Sigmoid colon (tissue), 7 donors: ENCODE data around the gene CERS6. TPM values are rescaled to one million over a fixed set of nuclear protein-coding genes. Genes with fewer than 3 reads are reported as not detected.
A peak's percentile ranks its signal among the peaks of the same experiment; 100 is the strongest.

Source experiments
- DNase-seq: peaks from one replicate; pipeline ENCODE4 v3.0.0-alpha.2; 2019
- H3K27ac ChIP-seq, 4 donors: fragments of 200-600 bp; sonication (generic); one replicate each; pipeline ENCODE4 v1.5.1; 2016 to 2019; ENCODE audit warnings: mild to moderate bottlenecking in 1 of 4
- H3K27me3 ChIP-seq, 3 donors: fragments of 200-600 bp; sonication (generic); one replicate each; pipeline ENCODE4 v1.5.1; 2019; ENCODE audit warnings: mild to moderate bottlenecking in 1 of 3
- H3K36me3 ChIP-seq, 4 donors: fragments of 200-600 bp; sonication (generic); one replicate each; pipeline ENCODE4 v1.5.1; 2016 to 2019
- H3K4me1 ChIP-seq, 4 donors: fragments of 200-600 bp; sonication (generic); one replicate each; pipeline ENCODE4 v1.5.1; 2017 to 2019
- H3K4me3 ChIP-seq, 4 donors: fragments of 200-600 bp; sonication (generic); one replicate each; pipeline ENCODE4 v1.5.1; 2017 to 2019; ENCODE audit warnings: mild to moderate bottlenecking in 2 of 4, moderate library complexity in 1 of 4
- H3K9me3 ChIP-seq, 4 donors: fragments of 200-600 bp in 3 of 4; sonication (generic) in 3 of 4; one replicate each; pipeline versions ENCODE4 v1.5.1 to v1.6.1; 2013 to 2019
- EP300 ChIP-seq, 4 donors: sonication (generic); formaldehyde crosslinking; IDR thresholded peaks; one replicate each; pipeline ENCODE4 v1.6.1; 2017; ENCODE audit warnings: antibody characterized with exemption in 4 of 4
- POLR2A ChIP-seq, 2 donors: fragments of 450-650 bp; IDR thresholded peaks; one replicate each; pipeline ENCODE4 v1.6.1; 2016; ENCODE audit warnings: antibody characterized with exemption in 2 of 2, mild to moderate bottlenecking in 2 of 2, moderate library complexity in 2 of 2
- POLR2AphosphoS5 ChIP-seq, 4 donors: sonication (generic); formaldehyde crosslinking; IDR thresholded peaks; one replicate each; pipeline ENCODE4 v1.6.1; 2017; ENCODE audit warnings: antibody characterized with exemption in 4 of 4
- WGBS, 2 donors: extraction: QIAGEN DNeasy Blood & Tissue Kit; methylation state at CpG; one replicate each; pipeline ENCODE4 v1.1.7; 2013; 5-methylcytosine and 5-hydroxymethylcytosine counted together
- intact Hi-C: fragments of 100-400 bp; cut with DNase I; formaldehyde crosslinking; loops from one replicate; pipeline ENCODE4 v1.15.1; 2023
- polyA plus RNA-seq, 3 donors: library from polyadenylated mRNA; stranded (reverse); fragments of 200-250 nt; gene quantifications; one replicate each; pipeline ENCODE4 v1.2.3, GENCODE V29; 2013
- total RNA-seq, 4 donors: library from RNA; depleted of rRNA; stranded (reverse); fragments of >200 nt; gene quantifications; one replicate each; pipeline ENCODE4 v1.1.0, GENCODE V29; 2016
- TF ChIP-seq, protein P1 (sequence below), 4 experiments: fragments of 450-650 bp in 3 of 4; fragments of 200-600 bp in 1 of 4; IDR thresholded peaks; one replicate each; pipeline ENCODE4 v1.5.1; 2016 to 2019; ENCODE audit warnings: antibody characterized with exemption in 4 of 4, mild to moderate bottlenecking in 3 of 4, moderate library complexity in 2 of 4
- donor health status: healthy with polysubstance abuse.
- donor health status: Bipolar disorder and iron deficiency.
- donor health status: healthy.

The CERS6 gene
- total and polyA plus RNA-seq, 7 donors, result 4.4 to 21.0 (median 11.2) TPM

DNA sequence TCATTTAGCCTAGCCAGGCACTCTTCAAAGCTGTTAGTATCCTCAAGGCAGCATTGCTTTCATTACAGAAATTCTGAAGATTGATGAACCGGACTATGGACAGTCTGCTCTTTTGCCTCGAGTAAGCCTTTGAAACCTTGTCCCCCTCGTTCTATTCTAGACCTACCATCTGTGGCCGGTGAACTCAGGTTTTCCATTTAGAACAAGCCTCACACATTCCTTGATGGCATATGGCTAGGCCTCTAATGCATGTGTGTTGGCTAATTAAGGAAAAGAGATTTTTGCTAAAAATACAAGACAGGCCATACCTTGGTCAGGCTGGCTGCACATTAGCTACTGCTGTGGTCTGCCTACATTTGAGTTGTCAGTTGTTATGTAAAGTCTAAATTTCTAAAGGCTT is 111.8 kb downstream of the CERS6 start:
- no peaks in the 10 kb centered on the region for H3K36me3 ChIP-seq
- no peak for DNase-seq
- intact Hi-C loops, result no loop called here
- no peak overlapping the region for H3K4me3 ChIP-seq
- no peak for TF ChIP-seq POLR2AphosphoS5 (IDR thresholded peaks at IDR 0.05)
- peak overlapping the region in 1 of 4 donors; percentile 50 for H3K27ac ChIP-seq
- WGBS, 2 donors, result 92 to 96% methylated on average over 4 of the region's 4 CpGs
- no peaks in the 10 kb centered on the region for H3K9me3 ChIP-seq
- no peaks in the 10 kb centered on the region for H3K27me3 ChIP-seq
- H3K4me1 ChIP-seq, result peaks cover 0 to 35% (median 30%) of the 10 kb centered on the region in 4 donors

DNA sequence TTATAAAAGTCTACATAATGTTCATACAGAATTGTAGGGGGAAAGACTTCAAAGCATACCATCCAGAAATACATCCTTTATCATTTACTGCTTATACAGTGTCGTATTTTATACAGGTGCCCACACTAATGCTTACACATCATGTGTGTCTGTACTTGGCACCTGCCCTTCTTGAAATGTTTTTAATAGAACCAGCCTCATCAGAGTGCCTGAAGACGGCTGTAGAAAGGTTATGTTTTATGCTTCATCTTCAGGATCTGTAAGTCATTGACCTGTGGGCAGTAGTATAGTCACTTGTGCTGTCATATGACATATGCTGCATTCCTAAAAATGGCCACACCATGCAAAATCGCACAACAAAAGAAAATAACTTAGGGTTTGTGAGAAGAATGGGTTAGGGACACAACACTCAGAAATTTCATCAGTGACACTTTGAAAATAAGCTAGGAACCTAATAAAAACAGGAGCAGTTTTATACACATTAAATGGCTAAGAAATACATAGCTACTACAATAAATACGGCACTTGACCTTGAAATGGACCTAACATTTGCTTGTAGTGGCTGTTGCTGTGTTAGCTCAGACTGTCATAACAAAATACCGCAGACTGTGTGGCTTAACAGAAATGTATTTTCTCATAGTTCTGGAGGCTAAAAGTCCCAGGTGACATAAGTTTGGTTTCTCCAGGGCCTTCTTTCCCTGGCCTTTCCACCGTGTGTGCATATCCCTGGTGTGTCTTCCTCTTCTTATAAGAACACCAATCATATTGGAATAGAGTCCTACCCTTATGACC is 112.6 kb downstream of the CERS6 start:
- Histone ChIP-seq H3K4me1 (peaks cover 0 to 35% (median 30%) of the 10 kb centered on the region in 4 donors), H3K27ac (peak overlapping the region in 3 of 4 donors; percentile 38 to 70 (median 50)), H3K27me3 (no peaks in the 10 kb centered on the region), H3K9me3 (no peaks in the 10 kb centered on the region), H3K4me3 (no peak overlapping the region), H3K36me3 (no peaks in the 10 kb centered on the region)
- no peak for DNase-seq
- peak; percentile 37 to 79 (median 69) for TF ChIP-seq POLR2AphosphoS5 (IDR thresholded peaks at IDR 0.05)
- TF ChIP-seq EP300 (IDR thresholded peaks at IDR 0.05), result no peak
- TF ChIP-seq POLR2A (IDR thresholded peaks at IDR 0.05), result no peak
- TF ChIP-seq, protein P1, sequence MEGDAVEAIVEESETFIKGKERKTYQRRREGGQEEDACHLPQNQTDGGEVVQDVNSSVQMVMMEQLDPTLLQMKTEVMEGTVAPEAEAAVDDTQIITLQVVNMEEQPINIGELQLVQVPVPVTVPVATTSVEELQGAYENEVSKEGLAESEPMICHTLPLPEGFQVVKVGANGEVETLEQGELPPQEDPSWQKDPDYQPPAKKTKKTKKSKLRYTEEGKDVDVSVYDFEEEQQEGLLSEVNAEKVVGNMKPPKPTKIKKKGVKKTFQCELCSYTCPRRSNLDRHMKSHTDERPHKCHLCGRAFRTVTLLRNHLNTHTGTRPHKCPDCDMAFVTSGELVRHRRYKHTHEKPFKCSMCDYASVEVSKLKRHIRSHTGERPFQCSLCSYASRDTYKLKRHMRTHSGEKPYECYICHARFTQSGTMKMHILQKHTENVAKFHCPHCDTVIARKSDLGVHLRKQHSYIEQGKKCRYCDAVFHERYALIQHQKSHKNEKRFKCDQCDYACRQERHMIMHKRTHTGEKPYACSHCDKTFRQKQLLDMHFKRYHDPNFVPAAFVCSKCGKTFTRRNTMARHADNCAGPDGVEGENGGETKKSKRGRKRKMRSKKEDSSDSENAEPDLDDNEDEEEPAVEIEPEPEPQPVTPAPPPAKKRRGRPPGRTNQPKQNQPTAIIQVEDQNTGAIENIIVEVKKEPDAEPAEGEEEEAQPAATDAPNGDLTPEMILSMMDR (IDR thresholded peaks at IDR 0.05), result no peak
- 81 to 85% methylated on average over 6 of the region's 6 CpGs for WGBS, 2 donors
- intact Hi-C loops, result no loop called here

DNA sequence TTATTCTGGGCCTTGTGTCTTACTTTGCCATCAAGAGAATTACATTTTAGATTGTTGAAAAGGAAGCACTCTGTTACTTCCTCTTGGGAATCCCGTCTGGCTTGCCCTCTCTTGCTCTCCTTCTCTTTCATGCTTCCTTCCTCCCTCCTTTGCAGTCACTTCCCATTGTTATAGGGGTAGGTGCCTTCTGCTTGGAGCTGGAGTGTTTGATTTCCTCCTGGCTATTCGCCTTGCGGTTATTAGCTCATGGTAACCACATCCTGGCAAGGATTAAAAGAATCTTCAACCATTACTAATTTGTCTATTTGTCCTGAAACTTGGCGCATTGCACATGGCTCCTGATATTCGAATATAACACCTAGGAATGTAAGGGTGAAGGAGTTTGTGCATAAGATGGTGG is 115.0 kb downstream of the CERS6 start:
- TF ChIP-seq POLR2AphosphoS5 (IDR thresholded peaks at IDR 0.05) (no peak), EP300 (IDR thresholded peaks at IDR 0.05) (no peak), POLR2A (IDR thresholded peaks at IDR 0.05) (no peak)
- TF ChIP-seq, protein P1 (IDR thresholded peaks at IDR 0.05), result no peak
- DNase-seq, result no peak
- WGBS, 2 donors, result 84 to 90% methylated on average over 5 of the region's 5 CpGs
- H3K27ac ChIP-seq, result no peak overlapping the region
- intact Hi-C loops, result no loop called here
- H3K36me3 ChIP-seq, result no peaks in the 10 kb centered on the region
- no peaks in the 10 kb centered on the region for H3K27me3 ChIP-seq
- H3K9me3 ChIP-seq, result no peaks in the 10 kb centered on the region
- H3K4me3 ChIP-seq, result no peak overlapping the region
- H3K4me1 ChIP-seq, result peaks cover 0 to 35% (median 30%) of the 10 kb centered on the region in 4 donors

DNA sequence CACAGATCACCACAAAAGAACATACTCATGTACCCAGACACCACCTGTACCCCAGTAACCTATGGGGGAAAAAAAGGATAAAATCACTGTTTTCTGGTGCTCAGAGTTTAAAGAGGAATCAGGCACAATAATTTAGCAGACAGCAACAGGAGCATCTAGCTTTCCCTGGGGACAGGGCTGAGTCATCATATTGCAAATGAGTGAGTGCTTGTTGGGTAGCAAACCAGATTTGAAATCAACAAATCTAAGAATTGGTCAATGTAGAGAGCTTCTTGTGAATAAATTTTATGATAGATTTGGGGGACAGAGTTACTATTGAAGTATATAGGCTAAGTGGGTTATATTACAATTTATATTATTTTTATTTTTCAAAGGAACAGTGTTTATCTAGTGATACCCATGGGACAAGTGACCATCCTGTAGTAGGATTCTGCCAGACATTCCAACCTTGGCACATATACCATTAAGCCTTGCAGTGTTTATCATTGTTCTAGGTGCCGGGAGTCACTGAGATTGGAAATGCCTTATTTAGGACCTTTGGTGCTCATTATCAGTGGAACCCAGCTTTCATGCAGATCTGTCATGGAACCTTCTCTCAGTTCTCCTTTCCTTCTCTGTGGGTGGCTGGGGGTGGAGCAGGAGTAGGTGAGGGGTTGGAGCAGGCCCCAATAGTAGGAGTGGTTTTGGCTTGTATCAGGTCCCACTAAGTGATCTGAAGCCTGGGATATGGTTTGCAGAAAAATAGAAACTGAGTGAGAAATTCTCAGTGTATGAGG is 117.2 kb downstream of the CERS6 start:
- TF ChIP-seq, protein P1 (IDR thresholded peaks at IDR 0.05), result no peak
- 100% methylated on average over 1 of the region's 1 CpG for WGBS, 2 donors
- Histone ChIP-seq H3K9me3 (no peaks in the 10 kb centered on the region), H3K27me3 (no peaks in the 10 kb centered on the region), H3K27ac (no peak overlapping the region), H3K4me3 (no peak overlapping the region), H3K4me1 (peaks cover 0 to 16% (median 15%) of the 10 kb centered on the region in 4 donors), H3K36me3 (no peaks in the 10 kb centered on the region)
- DNase-seq, result no peak
- intact Hi-C loops, result no loop called here

DNA sequence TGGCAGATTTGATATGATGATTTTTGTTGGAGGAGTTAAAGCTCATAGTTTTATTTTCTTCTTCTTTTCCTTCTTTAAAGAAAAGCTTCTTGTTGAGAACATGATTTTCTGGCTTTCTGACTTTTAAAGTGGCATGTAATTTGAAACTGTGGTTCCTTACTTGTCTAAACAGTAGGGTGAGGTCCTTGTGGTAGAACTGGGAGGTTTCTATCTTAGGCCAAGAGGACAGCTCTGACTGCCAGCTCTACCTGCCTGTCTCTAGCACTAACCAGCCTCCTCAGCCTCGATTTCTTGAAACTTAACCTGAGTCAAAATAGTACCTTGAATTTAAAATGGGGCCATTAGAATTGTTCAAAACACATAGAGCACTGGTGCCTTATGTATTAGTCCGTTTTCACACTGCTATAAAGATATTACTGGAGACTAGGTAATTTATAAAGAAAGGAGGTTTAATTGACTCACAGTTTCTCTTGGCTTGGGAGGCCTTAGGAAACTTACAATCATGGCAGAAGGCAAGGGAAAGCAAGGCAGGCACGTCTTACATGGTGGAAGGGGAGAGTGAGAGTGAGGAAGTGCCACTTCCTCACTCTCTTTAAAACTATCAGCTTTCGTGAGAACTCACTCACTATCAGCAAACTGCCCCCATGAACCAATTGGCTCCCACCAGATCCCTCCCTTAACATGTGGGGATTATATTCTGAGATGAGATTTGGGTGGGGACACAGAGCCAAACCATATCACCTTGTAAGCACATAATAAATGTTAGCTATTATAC is 119.0 kb downstream of the CERS6 start:
- Histone ChIP-seq H3K4me1 (no peaks in the 10 kb centered on the region), H3K4me3 (no peak overlapping the region), H3K36me3 (no peaks in the 10 kb centered on the region), H3K27ac (no peak overlapping the region), H3K27me3 (no peaks in the 10 kb centered on the region), H3K9me3 (no peaks in the 10 kb centered on the region)
- intact Hi-C loops, result no loop called here
- TF ChIP-seq POLR2AphosphoS5 (IDR thresholded peaks at IDR 0.05) (no peak), EP300 (IDR thresholded peaks at IDR 0.05) (no peak), POLR2A (IDR thresholded peaks at IDR 0.05) (no peak)
- TF ChIP-seq, protein P1 (IDR thresholded peaks at IDR 0.05), result no peak
- no peak for DNase-seq
- 81 to 88% methylated on average over 4 of the region's 4 CpGs for WGBS, 2 donors
